Astrocyte (in vitro differentiated cells and primary cell): ENCODE data around the gene IQGAP3. TPM values are rescaled to one million over a fixed set of nuclear protein-coding genes. Genes with fewer than 3 reads are reported as not detected.

Source experiments
- DNase-seq: peaks from one replicate; pipeline ENCODE4 v3.0.0-alpha.2; 2010; ENCODE audit warnings: low read depth
- FAIRE-seq: peaks from 2 replicates; lab custom pipeline; 2011; peaks lifted over from hg19 to GRCh38; lab: Jason Lieb, UNC
- H2AFZ ChIP-seq: 2 replicates; pipeline ENCODE4 v1.6.0; 2012; ENCODE audit warnings: low read depth, low read length, inconsistent platforms
- H3K27ac ChIP-seq: 2 replicates; pipeline ENCODE4 v1.5.1; 2011; ENCODE audit warnings: low read depth, low read length, inconsistent platforms
- H3K27me3 ChIP-seq: 2 replicates; pipeline ENCODE4 v1.6.0; 2011; ENCODE audit warnings: low read length, inconsistent platforms; ENCODE audit not compliant: insufficient read depth
- H3K36me3 ChIP-seq: 2 replicates; pipeline ENCODE4 v1.5.1; 2011; ENCODE audit warnings: low read length, inconsistent platforms; ENCODE audit not compliant: insufficient read depth
- H3K4me1 ChIP-seq: 2 replicates; pipeline ENCODE4 v1.5.1; 2011; ENCODE audit warnings: low read length, inconsistent platforms; ENCODE audit not compliant: insufficient read depth
- H3K4me2 ChIP-seq: 2 replicates; pipeline ENCODE4 v1.6.0; 2012; ENCODE audit warnings: low read length, inconsistent platforms
- H3K4me3 ChIP-seq: 2 replicates; pipeline ENCODE4 v1.5.1; 2011; ENCODE audit warnings: low read depth, mild to moderate bottlenecking, low read length, inconsistent platforms; ENCODE audit not compliant: insufficient read depth
- H3K79me2 ChIP-seq: 2 replicates; pipeline ENCODE4 v1.6.0; 2012; ENCODE audit warnings: mild to moderate bottlenecking, low read length, inconsistent platforms; ENCODE audit not compliant: insufficient read depth
- H3K9ac ChIP-seq: 2 replicates; pipeline ENCODE4 v1.6.0; 2012; ENCODE audit warnings: mild to moderate bottlenecking, low read length, inconsistent platforms
- H3K9me3 ChIP-seq: 2 replicates; pipeline ENCODE4 v1.5.1; 2012; ENCODE audit warnings: low read depth, mild to moderate bottlenecking, low read length, inconsistent platforms; ENCODE audit not compliant: insufficient read depth
- H4K20me1 ChIP-seq: 2 replicates; pipeline ENCODE4 v1.6.0; 2012; ENCODE audit warnings: low read length, inconsistent platforms; ENCODE audit not compliant: insufficient read depth
- H3K27ac Mint-ChIP-seq: one replicate; pipeline ENCODE4 v1.8.0; 2021; ENCODE audit warnings: mild to moderate bottlenecking, mixed read lengths; ENCODE audit not compliant: unreplicated experiment
- H3K27me3 Mint-ChIP-seq: one replicate; pipeline ENCODE4 v1.8.0; 2021; ENCODE audit warnings: low read depth, mixed read lengths; ENCODE audit not compliant: unreplicated experiment
- H3K36me3 Mint-ChIP-seq: one replicate; pipeline ENCODE4 v1.8.0; 2021; ENCODE audit warnings: low read depth, mixed read lengths; ENCODE audit not compliant: unreplicated experiment
- H3K4me1 Mint-ChIP-seq: one replicate; pipeline ENCODE4 v1.8.0; 2021; ENCODE audit warnings: low read depth, mixed read lengths; ENCODE audit not compliant: unreplicated experiment
- H3K4me3 Mint-ChIP-seq: one replicate; pipeline ENCODE4 v1.8.0; 2021; ENCODE audit warnings: mild to moderate bottlenecking, moderate library complexity, mixed read lengths; ENCODE audit not compliant: unreplicated experiment
- H3K9me3 Mint-ChIP-seq: one replicate; pipeline ENCODE4 v1.8.0; 2021; ENCODE audit warnings: mild to moderate bottlenecking, mixed read lengths; ENCODE audit not compliant: unreplicated experiment
- EZH2 ChIP-seq: IDR thresholded peaks from 2 replicates; pipeline ENCODE4 v1.6.1; 2012; ENCODE audit warnings: mild to moderate bottlenecking, low read length, inconsistent platforms; ENCODE audit not compliant: insufficient read depth
- total RNA-seq: library from RNA; stranded (reverse); gene quantifications from 2 replicates; pipeline ENCODE4 v1.2.1, GENCODE V29; 2021
- TF ChIP-seq, protein P1 (sequence below): IDR thresholded peaks from 2 replicates; pipeline ENCODE4 v1.5.1; 2011; ENCODE audit warnings: low read depth, mild to moderate bottlenecking, inconsistent platforms, low read length, moderate library complexity; ENCODE audit not compliant: insufficient read depth

IQGAP3 gene
- total RNA-seq, 1 donor from 2014 or later, result 2.2 TPM

GRCh38 chr1:156596426-156596825 lies 24.1 kb upstream of the IQGAP3 start:
- no peak overlapping the region for H3K27ac Mint-ChIP-seq
- peaks cover 23% of the 10 kb centered on the region for H3K36me3 Mint-ChIP-seq
- H3K27me3 Mint-ChIP-seq, result no peaks in the 10 kb centered on the region
- TF ChIP-seq EZH2, result no peak
- TF ChIP-seq, protein P1, sequence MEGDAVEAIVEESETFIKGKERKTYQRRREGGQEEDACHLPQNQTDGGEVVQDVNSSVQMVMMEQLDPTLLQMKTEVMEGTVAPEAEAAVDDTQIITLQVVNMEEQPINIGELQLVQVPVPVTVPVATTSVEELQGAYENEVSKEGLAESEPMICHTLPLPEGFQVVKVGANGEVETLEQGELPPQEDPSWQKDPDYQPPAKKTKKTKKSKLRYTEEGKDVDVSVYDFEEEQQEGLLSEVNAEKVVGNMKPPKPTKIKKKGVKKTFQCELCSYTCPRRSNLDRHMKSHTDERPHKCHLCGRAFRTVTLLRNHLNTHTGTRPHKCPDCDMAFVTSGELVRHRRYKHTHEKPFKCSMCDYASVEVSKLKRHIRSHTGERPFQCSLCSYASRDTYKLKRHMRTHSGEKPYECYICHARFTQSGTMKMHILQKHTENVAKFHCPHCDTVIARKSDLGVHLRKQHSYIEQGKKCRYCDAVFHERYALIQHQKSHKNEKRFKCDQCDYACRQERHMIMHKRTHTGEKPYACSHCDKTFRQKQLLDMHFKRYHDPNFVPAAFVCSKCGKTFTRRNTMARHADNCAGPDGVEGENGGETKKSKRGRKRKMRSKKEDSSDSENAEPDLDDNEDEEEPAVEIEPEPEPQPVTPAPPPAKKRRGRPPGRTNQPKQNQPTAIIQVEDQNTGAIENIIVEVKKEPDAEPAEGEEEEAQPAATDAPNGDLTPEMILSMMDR, result no peak
- no peak overlapping the region for H3K9ac ChIP-seq
- no peaks in the 10 kb centered on the region for H3K27me3 ChIP-seq
- H3K4me3 Mint-ChIP-seq, result no peak overlapping the region
- no peak overlapping the region for H3K4me2 ChIP-seq
- FAIRE-seq (no peak), DNase-seq (no peak)
- H2AFZ ChIP-seq, result no peak overlapping the region
- no peaks in the 10 kb centered on the region for H3K9me3 ChIP-seq
- peaks cover 2% of the 10 kb centered on the region for H3K9me3 Mint-ChIP-seq
- peaks cover 32% of the 10 kb centered on the region for H4K20me1 ChIP-seq
- peaks cover 41% of the 10 kb centered on the region for H3K79me2 ChIP-seq
- H3K36me3 ChIP-seq, result peaks cover 37% of the 10 kb centered on the region
- H3K4me3 ChIP-seq, result no peak overlapping the region
- H3K4me1 ChIP-seq, result peaks cover 12% of the 10 kb centered on the region
- H3K4me1 Mint-ChIP-seq, result peaks cover 5% of the 10 kb centered on the region
- no peak overlapping the region for H3K27ac ChIP-seq

DNA sequence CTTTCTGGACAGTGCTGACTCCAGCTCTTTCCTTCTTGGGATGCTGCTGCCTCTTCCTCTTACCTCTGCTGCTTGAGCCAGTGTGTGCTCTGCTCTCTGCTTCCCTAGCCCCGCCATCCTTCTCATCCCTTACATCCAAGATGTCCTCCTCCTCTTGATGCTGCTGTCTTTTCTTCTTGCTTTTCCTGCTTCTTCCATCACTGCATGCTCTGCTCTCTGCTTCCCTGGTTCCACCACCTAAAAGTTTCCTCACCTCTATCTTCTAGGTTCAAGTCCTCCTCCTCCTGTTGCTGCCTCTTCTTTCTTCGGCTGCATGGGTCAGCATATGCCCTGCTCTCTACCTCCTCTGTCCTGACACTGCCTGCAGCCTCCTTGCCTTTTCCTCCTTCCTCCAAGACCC lies 22.7 kb upstream of the IQGAP3 start:
- FAIRE-seq (no peak), DNase-seq (no peak)
- Mint-ChIP-seq H3K9me3 (peaks cover 2% of the 10 kb centered on the region), H3K4me1 (peaks cover 3% of the 10 kb centered on the region), H3K27ac (no peak overlapping the region), H3K27me3 (no peaks in the 10 kb centered on the region), H3K36me3 (peaks cover 23% of the 10 kb centered on the region), H3K4me3 (no peak overlapping the region)
- Histone ChIP-seq H3K4me3 (no peak overlapping the region), H3K36me3 (peaks cover 37% of the 10 kb centered on the region), H4K20me1 (peaks cover 32% of the 10 kb centered on the region), H3K9me3 (no peaks in the 10 kb centered on the region), H3K4me1 (peaks cover 12% of the 10 kb centered on the region), H3K27ac (no peak overlapping the region), H3K4me2 (no peak overlapping the region), H3K79me2 (peaks cover 29% of the 10 kb centered on the region), H3K27me3 (no peaks in the 10 kb centered on the region), H2AFZ (no peak overlapping the region), H3K9ac (no peak overlapping the region)
- TF ChIP-seq, protein P1, result no peak
- no peak for TF ChIP-seq EZH2

DNA sequence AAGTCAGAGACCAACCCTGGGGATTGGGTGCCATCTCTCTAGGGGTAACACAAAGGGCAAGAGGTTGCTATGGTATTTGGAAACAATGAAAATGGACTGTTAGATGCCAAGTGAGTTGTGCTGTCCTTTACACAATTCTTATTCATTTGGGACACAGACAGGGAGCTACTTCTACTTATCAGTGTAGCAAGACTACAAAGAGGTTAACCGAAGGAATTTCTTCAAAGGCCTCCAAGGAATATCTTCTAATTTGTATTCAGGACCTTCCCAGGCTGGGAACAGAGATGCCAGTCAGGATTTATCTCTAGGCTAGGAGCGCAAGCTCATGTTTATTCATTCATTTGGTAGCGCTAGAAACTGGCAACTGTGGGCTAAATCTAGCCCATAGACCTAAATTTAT lies 21.8 kb upstream of the IQGAP3 start:
- Histone ChIP-seq H3K4me1 (peaks cover 12% of the 10 kb centered on the region), H3K4me2 (no peak overlapping the region), H3K9ac (no peak overlapping the region), H3K27me3 (no peaks in the 10 kb centered on the region), H3K79me2 (peaks cover 20% of the 10 kb centered on the region), H4K20me1 (peaks cover 32% of the 10 kb centered on the region), H3K27ac (no peak overlapping the region), H3K9me3 (no peaks in the 10 kb centered on the region), H2AFZ (no peak overlapping the region), H3K36me3 (peaks cover 37% of the 10 kb centered on the region), H3K4me3 (no peak overlapping the region)
- Mint-ChIP-seq H3K27me3 (no peaks in the 10 kb centered on the region), H3K4me3 (no peak overlapping the region), H3K36me3 (peaks cover 23% of the 10 kb centered on the region), H3K27ac (no peak overlapping the region), H3K9me3 (peaks cover 2% of the 10 kb centered on the region), H3K4me1 (peaks cover 3% of the 10 kb centered on the region)
- no peak for DNase-seq
- no peak for FAIRE-seq
- TF ChIP-seq EZH2, result no peak
- TF ChIP-seq, protein P1, result no peak
